Measurements from ENCODE around the gene GORASP1. TPM values are rescaled to one million over a fixed set of nuclear protein-coding genes. Genes with fewer than 3 reads are reported as not detected.

Gene GORASP1
- total RNA-seq, 1 experiment from 2014 or later = 43.6 TPM

DNA sequence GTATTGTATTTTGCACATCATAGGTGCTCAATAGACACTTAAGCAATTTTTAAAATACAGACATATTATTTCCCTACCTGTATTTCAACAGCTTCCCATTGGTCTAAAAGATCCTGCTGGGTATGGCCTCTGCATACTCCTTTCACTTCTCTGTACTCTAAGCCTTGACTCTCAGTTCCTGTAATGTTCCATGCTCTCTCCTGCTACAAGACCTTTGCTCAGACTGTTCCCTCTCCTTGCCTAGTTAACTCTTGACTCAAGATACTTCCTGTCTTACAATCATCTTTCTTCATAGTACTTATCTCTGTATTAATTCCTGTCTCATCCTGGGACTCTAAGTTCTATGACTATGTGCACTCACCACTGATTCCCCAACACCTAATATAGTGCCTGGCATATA is 57.4 kb downstream of the GORASP1 start:
- Mint-ChIP-seq H3K4me1 (ENCODE audit: low read depth, unreplicated experiment) (no peaks in the 10 kb centered on the region), H3K27ac (ENCODE audit: unreplicated experiment) (no peak overlapping the region), H3K27me3 (ENCODE audit: insufficient read depth, unreplicated experiment) (peaks cover 8% of the 10 kb centered on the region), H3K9me3 (ENCODE audit: unreplicated experiment) (no peaks in the 10 kb centered on the region), H3K36me3 (ENCODE audit: insufficient read depth, unreplicated experiment) (peaks cover 7% of the 10 kb centered on the region), H3K4me3 (ENCODE audit: unreplicated experiment) (no peak overlapping the region)
- Histone ChIP-seq H3K4me3 (ENCODE audit: low read depth, low read length) (no peak overlapping the region), H3K9me3 (no peaks in the 10 kb centered on the region), H3K27me3 (replicated peaks; ENCODE audit: control insufficient read depth, insufficient read depth, low read length) (no peaks in the 10 kb centered on the region), H3K36me3 (ENCODE audit: control insufficient read depth, insufficient read depth, low read length) (no peaks in the 10 kb centered on the region), H3K4me1 (no peaks in the 10 kb centered on the region)
- intact Hi-C loops (cut with micrococcal nuclease; ENCODE audit: unreplicated experiment) = no loop called here
- POLR2A ChIA-PET = no interaction called here
- no TSS peak for BruUV-seq (replicated peaks)
- CTCF ChIA-PET = no interaction called here
- no peak for DNase-seq
- no peak for TF ChIP-seq CTCF (IDR thresholded peaks at IDR 0.05; ENCODE audit: insufficient read depth in 1 of 2, low read depth in 1 of 2, low read length in 1 of 2, severe bottlenecking in 1 of 2, unreplicated experiment in 1 of 2)

Small RNA genes within 50 kb of the gene (microRNA-seq; reads per million reads assigned to microRNA genes)
- 0.74 reads per million for gene MIR6822

Other genes with a start within 250 kb of the GORASP1 start
- gene SCN11A, start 55.7 kb downstream of the GORASP1 start, total RNA-seq (2022) = 0.12 TPM in 1 of 2 replicates, not detected in the other
- 27.6 and 28.4 TPM in 2 replicates for gene WDR48, start 55.6 kb downstream of the GORASP1 start, total RNA-seq (2022)
- gene TTC21A, start 53 bp upstream of the GORASP1 start, total RNA-seq (2022) = 4.0 and 6.9 TPM in 2 replicates
- gene CSRNP1, start 46.0 kb upstream of the GORASP1 start, total RNA-seq (2022) = 12.6 and 13.5 TPM in 2 replicates
- 0.14 TPM in 1 of 2 replicates, not detected in the other for gene XIRP1, start 85.0 kb upstream of the GORASP1 start, total RNA-seq (2022)
- gene CX3CR1, start 172.4 kb upstream of the GORASP1 start, total RNA-seq (2022) = 0.61 TPM in 1 of 2 replicates, not detected in the other
- gene CCR8, start 222.1 kb upstream of the GORASP1 start, total RNA-seq (2022) = not detected in 2 replicates

All from Caco-2 (cell line).